Progenitor cell of endocrine pancreas (in vitro differentiated cells): ENCODE measurements around the gene CNOT4. TPM values are rescaled to one million over a fixed set of nuclear protein-coding genes. Genes with fewer than 3 reads are reported as not detected.

Experiments used
- DNase-seq: peaks from one replicate; pipeline ENCODE4 v3.0.0; 2021; ENCODE audit warnings: low spot score; ENCODE audit not compliant: unreplicated experiment
- H3K27ac Mint-ChIP-seq: 2 replicates; pipeline ENCODE4 v1.8.0; 2021; ENCODE audit warnings: mild to moderate bottlenecking, moderate library complexity, mixed read lengths
- H3K27me3 Mint-ChIP-seq: 2 replicates; pipeline ENCODE4 v1.8.0; 2021; ENCODE audit warnings: mixed read lengths
- H3K36me3 Mint-ChIP-seq: 2 replicates; pipeline ENCODE4 v1.8.0; 2022; ENCODE audit warnings: mixed read lengths; ENCODE audit not compliant: insufficient read depth
- H3K4me1 Mint-ChIP-seq: 2 replicates; pipeline ENCODE4 v1.8.0; 2021; ENCODE audit warnings: low read depth, mixed read lengths
- H3K4me3 Mint-ChIP-seq: 2 replicates; pipeline ENCODE4 v1.8.0; 2021; ENCODE audit warnings: low read depth, mild to moderate bottlenecking, moderate library complexity, mixed read lengths
- H3K9me3 Mint-ChIP-seq: 2 replicates; pipeline ENCODE4 v1.8.0; 2021; ENCODE audit warnings: low read depth, mixed read lengths
- total RNA-seq: library from RNA; stranded (reverse); gene quantifications from 2 replicates; pipeline ENCODE4 v1.2.1, GENCODE V29; 2021
- TF ChIP-seq, protein P1 (sequence below): fragments of 200-600 bp; sonication (generic); IDR thresholded peaks from one replicate; pipeline ENCODE4 v1.5.0; 2021; ENCODE audit warnings: antibody characterized with exemption, mild to moderate bottlenecking; ENCODE audit not compliant: unreplicated experiment

CNOT4 gene
- total RNA-seq, 1 donor from 2014 or later = 34.3 TPM

DNA sequence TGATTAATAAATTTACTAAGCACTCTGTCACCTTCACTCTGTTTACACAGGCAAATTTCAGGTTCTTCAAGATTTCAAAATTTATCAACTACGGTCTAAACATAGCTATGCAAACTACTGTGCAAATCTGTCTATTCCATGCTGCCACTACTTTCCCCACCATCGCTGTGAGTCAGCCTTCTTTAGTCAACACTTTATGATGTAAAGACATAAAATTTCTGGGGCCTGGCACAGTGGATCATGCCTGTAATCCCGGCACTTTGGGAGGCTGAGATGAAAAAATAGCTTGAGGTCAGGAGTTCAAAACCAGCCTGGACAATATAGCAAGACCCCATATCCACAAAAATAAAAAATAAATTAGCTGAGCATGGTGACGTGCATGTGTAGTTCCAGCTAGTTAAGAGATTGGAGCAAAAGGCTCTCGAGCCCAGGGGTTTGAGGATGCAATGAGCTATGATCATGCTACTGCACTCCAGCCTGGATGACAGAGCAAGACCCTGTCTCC lies 42.6 kb downstream of the CNOT4 start:
- H3K4me3 Mint-ChIP-seq = no peak overlapping the region
- DNase-seq = no peak
- H3K27ac Mint-ChIP-seq = no peak overlapping the region
- peaks cover 9% of the 10 kb centered on the region for H3K9me3 Mint-ChIP-seq
- H3K27me3 Mint-ChIP-seq = no peaks in the 10 kb centered on the region
- peaks cover 14% of the 10 kb centered on the region for H3K36me3 Mint-ChIP-seq
- H3K4me1 Mint-ChIP-seq = no peaks in the 10 kb centered on the region
- TF ChIP-seq, protein P1, sequence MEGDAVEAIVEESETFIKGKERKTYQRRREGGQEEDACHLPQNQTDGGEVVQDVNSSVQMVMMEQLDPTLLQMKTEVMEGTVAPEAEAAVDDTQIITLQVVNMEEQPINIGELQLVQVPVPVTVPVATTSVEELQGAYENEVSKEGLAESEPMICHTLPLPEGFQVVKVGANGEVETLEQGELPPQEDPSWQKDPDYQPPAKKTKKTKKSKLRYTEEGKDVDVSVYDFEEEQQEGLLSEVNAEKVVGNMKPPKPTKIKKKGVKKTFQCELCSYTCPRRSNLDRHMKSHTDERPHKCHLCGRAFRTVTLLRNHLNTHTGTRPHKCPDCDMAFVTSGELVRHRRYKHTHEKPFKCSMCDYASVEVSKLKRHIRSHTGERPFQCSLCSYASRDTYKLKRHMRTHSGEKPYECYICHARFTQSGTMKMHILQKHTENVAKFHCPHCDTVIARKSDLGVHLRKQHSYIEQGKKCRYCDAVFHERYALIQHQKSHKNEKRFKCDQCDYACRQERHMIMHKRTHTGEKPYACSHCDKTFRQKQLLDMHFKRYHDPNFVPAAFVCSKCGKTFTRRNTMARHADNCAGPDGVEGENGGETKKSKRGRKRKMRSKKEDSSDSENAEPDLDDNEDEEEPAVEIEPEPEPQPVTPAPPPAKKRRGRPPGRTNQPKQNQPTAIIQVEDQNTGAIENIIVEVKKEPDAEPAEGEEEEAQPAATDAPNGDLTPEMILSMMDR = no peak

DNA sequence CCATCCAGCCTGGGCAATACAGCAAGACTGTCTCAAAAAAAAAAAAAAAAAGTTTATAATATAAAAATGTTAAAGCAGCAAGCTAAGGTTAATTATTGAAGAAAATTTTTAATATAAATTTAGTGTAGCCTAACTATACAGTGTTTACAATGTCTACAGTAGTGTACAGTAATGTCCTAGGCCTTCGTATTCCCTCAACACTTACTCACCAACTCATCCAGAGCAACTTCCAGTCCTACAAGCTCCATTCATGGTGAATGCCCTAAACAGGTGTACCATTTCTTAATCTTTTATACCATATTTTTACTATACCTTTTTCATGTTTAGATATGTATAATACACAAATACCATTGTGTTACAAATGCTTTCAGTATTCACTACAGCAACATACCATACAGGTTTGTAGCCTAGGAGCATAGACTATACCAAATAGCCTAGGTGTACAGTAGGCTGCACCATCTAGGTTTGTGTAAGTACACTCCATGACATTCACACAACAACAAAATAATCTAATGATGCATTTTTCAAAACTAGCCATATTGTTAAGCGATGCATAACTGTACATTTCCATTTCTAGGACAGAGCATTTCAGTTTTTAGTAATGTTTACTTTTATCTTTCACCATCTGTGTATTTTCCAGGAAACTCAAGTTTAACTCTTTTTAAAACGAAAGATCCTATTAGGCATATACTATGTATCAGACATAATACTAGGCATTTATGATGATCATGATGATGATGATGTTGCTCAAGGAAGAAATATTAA lies 43.3 kb downstream of the CNOT4 start:
- no peak for DNase-seq
- H3K4me1 Mint-ChIP-seq = no peaks in the 10 kb centered on the region
- H3K4me3 Mint-ChIP-seq = no peak overlapping the region
- H3K27ac Mint-ChIP-seq = no peak overlapping the region
- peaks cover 9% of the 10 kb centered on the region for H3K9me3 Mint-ChIP-seq
- TF ChIP-seq, protein P1 = no peak
- H3K36me3 Mint-ChIP-seq = peaks cover 14% of the 10 kb centered on the region
- no peaks in the 10 kb centered on the region for H3K27me3 Mint-ChIP-seq

DNA sequence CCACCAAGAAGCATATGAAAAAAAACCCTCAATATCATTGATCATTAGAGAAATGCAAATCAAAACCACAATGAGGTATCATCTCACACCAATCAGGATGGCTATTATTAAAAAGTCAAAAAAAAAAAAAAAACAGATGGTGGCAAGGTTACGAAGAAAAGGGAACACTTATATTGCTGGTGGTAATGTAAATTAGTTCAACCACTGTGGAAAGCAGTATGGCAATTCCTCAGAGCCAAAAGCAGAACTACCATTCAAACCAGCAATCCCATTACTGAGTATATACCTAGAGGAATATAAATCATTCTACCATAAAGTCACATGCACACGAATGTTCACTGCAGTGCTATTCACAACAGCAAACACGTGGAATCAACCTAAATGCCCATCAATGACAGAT lies 46.0 kb downstream of the CNOT4 start:
- Mint-ChIP-seq H3K4me1 (no peaks in the 10 kb centered on the region), H3K27ac (no peak overlapping the region), H3K36me3 (peaks cover 14% of the 10 kb centered on the region), H3K27me3 (no peaks in the 10 kb centered on the region), H3K4me3 (no peak overlapping the region), H3K9me3 (peaks cover 9% of the 10 kb centered on the region)
- DNase-seq = no peak
- TF ChIP-seq, protein P1 = no peak

DNA sequence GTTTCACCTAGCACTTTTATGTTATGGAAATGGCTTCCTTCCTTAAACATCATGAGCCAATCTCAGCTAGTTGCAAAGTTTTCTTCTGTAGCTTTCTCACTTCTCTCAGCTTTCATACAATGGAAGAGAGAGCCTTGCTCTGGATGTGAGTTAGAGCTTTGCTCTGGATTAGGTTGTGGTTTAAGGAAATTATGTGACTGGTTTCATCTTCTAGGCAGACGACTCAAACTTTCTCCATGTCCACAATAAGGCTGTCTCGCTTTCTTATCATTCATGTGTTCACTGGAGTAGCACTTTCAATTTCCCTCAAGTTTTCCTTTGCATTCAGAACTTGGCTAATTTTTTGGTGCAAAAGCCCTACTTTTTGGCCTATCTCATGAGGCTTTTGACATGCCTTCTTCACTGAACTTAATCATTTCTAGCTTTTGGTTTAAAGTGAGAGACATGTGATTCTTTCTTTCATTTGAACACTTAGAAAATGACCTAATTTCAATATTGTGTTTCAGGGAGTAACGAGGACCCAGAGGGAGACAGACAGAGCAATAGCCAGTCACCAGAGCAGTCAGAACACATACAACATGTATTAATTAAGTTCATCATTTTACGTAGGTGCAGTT lies 49.8 kb downstream of the CNOT4 start:
- Mint-ChIP-seq H3K9me3 (peaks cover 9% of the 10 kb centered on the region), H3K4me3 (no peak overlapping the region), H3K4me1 (no peaks in the 10 kb centered on the region), H3K27me3 (no peaks in the 10 kb centered on the region), H3K27ac (no peak overlapping the region), H3K36me3 (peaks cover 12% of the 10 kb centered on the region)
- TF ChIP-seq, protein P1 = no peak
- DNase-seq = no peak

DNA sequence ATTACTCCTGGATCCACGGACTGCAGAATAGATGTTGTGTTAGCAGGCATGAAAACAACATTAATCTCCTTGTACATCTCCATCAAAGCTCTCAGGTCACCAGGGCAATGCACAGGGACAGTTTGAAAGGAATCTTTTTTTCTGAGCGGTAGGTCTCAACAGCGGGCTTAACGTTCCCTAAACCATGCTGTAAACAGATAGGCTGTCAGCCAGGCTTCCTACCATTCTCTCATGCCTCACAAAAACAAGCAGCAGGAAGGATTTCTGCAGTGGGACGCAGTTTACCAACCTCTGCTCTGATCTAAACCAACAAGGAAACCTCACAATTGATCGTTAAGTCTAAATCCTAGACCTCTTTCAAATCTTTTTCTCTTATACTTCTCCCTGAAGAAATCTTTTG lies 50.8 kb downstream of the CNOT4 start:
- Mint-ChIP-seq H3K4me3 (no peak overlapping the region), H3K36me3 (peaks cover 8% of the 10 kb centered on the region), H3K4me1 (no peaks in the 10 kb centered on the region), H3K27ac (no peak overlapping the region), H3K27me3 (no peaks in the 10 kb centered on the region), H3K9me3 (peaks cover 6% of the 10 kb centered on the region)
- no peak for DNase-seq
- TF ChIP-seq, protein P1 = no peak
